Lung (tissue), 12 donors: Measurements from ENCODE around the gene MN1. TPM values are rescaled to one million over a fixed set of nuclear protein-coding genes. Genes with fewer than 3 reads are reported as not detected.

Source experiments
- ATAC-seq: fragments of 200-7000 bp; cut with Tn5 transposase; one replicate; pipeline ENCODE4 v1.9.1; 2020; ENCODE audit warnings: moderate number of reproducible peaks; ENCODE audit not compliant: insufficient read depth, low FRiP score
- DNase-seq, 3 donors: peaks; one replicate each; pipeline ENCODE4 v3.0.0-alpha.2; 2013 to 2017
- H3K27ac ChIP-seq, 2 donors: one replicate each; pipeline ENCODE4 v1.5.1; 2013; ENCODE audit warnings: mild to moderate bottlenecking in 2 of 2, moderate library complexity in 2 of 2, control low read depth in 1 of 2, inconsistent platforms in 1 of 2, low read depth in 1 of 2, low read length in 1 of 2
- H3K27me3 ChIP-seq, 3 donors: one replicate each; pipeline ENCODE4 v1.5.1; 2013; ENCODE audit warnings: low read length in 2 of 3; ENCODE audit not compliant: control insufficient read depth in 3 of 3, insufficient read depth in 3 of 3
- H3K36me3 ChIP-seq, 4 donors: one replicate each; pipeline ENCODE4 v1.5.1; 2013; ENCODE audit warnings: low read length in 4 of 4, mild to moderate bottlenecking in 1 of 4, moderate library complexity in 1 of 4; ENCODE audit not compliant: control insufficient read depth in 4 of 4, insufficient read depth in 4 of 4
- H3K4me1 ChIP-seq, 5 donors: one replicate each; pipeline ENCODE4 v1.5.1; 2013; ENCODE audit warnings: low read length in 5 of 5, mild to moderate bottlenecking in 2 of 5, moderate library complexity in 1 of 5; ENCODE audit not compliant: control insufficient read depth in 5 of 5, insufficient read depth in 5 of 5
- H3K4me3 ChIP-seq: one replicate; pipeline ENCODE4 v1.5.1; 2013; ENCODE audit warnings: mild to moderate bottlenecking, control low read depth, moderate library complexity
- H3K9ac ChIP-seq, 2 donors: one replicate each; pipeline ENCODE4 v1.5.1; 2013; ENCODE audit warnings: low read length in 2 of 2, control low read depth in 1 of 2; ENCODE audit not compliant: insufficient read depth in 1 of 2
- H3K9me3 ChIP-seq, 4 donors: one replicate each; pipeline ENCODE4 v1.5.1; 2013; ENCODE audit warnings: low read length in 3 of 4, mild to moderate bottlenecking in 1 of 4, moderate library complexity in 1 of 4; ENCODE audit not compliant: control insufficient read depth in 4 of 4, insufficient read depth in 3 of 4
- WGBS, 2 donors: extraction: QIAGEN DNeasy Blood & Tissue Kit; methylation state at CpG; one replicate each; pipeline ENCODE4 v1.1.7; 2013; 5-methylcytosine and 5-hydroxymethylcytosine counted together
- polyA plus RNA-seq, 2 donors: library from polyadenylated mRNA; stranded (reverse); fragments of 200-250 nt; gene quantifications; one replicate each; pipeline ENCODE4 v1.2.1, GENCODE V29; 2013
- total RNA-seq, 2 donors: library from RNA; depleted of rRNA in 1 of 2; stranded (reverse); fragments of >200 nt in 1 of 2; gene quantifications; one replicate each; pipeline ENCODE4 v1.2.1, GENCODE V29; 2014 to 2021
- TF ChIP-seq, protein P1 (sequence below): IDR thresholded peaks from 2 replicates; pipeline ENCODE4 v1.5.1; 2012; ENCODE audit warnings: mild to moderate bottlenecking; ENCODE audit errors: control extremely low read depth, extremely low read depth
- donor health status: control.
- donor health status: control.
- donor health status: Bipolar disorder and iron deficiency.
- donor health status: healthy.
- donor health status: DM: yes; HTN: yes; CAD: no.

MN1 gene
- total and polyA plus RNA-seq, 4 donors: 2.4 to 6.5 (median 3.6) TPM

DNA sequence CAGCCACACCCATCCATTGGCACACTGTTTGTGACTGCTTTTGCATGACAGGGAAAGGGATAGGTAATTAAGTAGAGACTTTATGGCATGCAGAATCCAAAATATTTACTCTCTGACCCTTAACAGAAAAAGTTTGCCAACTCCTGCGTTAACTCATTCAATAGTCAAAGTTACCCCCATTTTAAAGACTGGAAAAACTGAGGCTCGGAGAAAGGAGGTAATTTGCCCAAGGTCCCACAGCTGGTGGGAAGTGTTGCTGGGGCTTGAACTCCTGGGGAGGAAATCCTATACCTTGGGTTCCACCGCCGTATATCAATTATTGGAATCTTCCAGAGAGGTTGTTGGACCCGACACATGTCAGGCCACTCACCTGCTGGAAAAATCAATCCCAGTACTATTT lies 29.9 kb downstream of the MN1 start:
- no peak overlapping the region for H3K9ac ChIP-seq
- no peak overlapping the region for H3K27ac ChIP-seq
- TF ChIP-seq, protein P1, sequence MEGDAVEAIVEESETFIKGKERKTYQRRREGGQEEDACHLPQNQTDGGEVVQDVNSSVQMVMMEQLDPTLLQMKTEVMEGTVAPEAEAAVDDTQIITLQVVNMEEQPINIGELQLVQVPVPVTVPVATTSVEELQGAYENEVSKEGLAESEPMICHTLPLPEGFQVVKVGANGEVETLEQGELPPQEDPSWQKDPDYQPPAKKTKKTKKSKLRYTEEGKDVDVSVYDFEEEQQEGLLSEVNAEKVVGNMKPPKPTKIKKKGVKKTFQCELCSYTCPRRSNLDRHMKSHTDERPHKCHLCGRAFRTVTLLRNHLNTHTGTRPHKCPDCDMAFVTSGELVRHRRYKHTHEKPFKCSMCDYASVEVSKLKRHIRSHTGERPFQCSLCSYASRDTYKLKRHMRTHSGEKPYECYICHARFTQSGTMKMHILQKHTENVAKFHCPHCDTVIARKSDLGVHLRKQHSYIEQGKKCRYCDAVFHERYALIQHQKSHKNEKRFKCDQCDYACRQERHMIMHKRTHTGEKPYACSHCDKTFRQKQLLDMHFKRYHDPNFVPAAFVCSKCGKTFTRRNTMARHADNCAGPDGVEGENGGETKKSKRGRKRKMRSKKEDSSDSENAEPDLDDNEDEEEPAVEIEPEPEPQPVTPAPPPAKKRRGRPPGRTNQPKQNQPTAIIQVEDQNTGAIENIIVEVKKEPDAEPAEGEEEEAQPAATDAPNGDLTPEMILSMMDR: no peak
- H3K36me3 ChIP-seq: no peaks in the 10 kb centered on the region
- DNase-seq (no peak), ATAC-seq (no peak)
- 92 to 95% methylated on average over 5 of the region's 5 CpGs for WGBS, 2 donors
- no peak overlapping the region for H3K4me3 ChIP-seq
- peaks cover 0 to 12% (median 3%) of the 10 kb centered on the region in 5 donors for H3K4me1 ChIP-seq
- peaks cover 0 to 2% (median 0%) of the 10 kb centered on the region in 3 donors for H3K27me3 ChIP-seq
- peaks cover 0 to 2% (median 0%) of the 10 kb centered on the region in 4 donors for H3K9me3 ChIP-seq

- H3K4me1 ChIP-seq: no peaks in the 10 kb centered on the region
- H3K27me3 ChIP-seq: peaks cover 0 to 2% (median 0%) of the 10 kb centered on the region in 3 donors
- 84 to 88% methylated on average over 3 of the region's 3 CpGs for WGBS, 2 donors
- no peak overlapping the region for H3K9ac ChIP-seq
- DNase-seq: no peak
- no peak overlapping the region for H3K4me3 ChIP-seq
- TF ChIP-seq, protein P1: no peak
- H3K9me3 ChIP-seq: peaks cover 0 to 2% (median 0%) of the 10 kb centered on the region in 4 donors
- no peak for ATAC-seq
- H3K27ac ChIP-seq: no peak overlapping the region
- H3K36me3 ChIP-seq: no peaks in the 10 kb centered on the region
Observed at GRCh38 chr22:27769012-27769411, 32.5 kb downstream of the MN1 start.

GRCh38 chr22:27768027-27768653 lies 33.4 kb downstream of the MN1 start:
- H3K36me3 ChIP-seq: no peaks in the 10 kb centered on the region
- peaks cover 0 to 2% (median 0%) of the 10 kb centered on the region in 4 donors for H3K9me3 ChIP-seq
- DNase-seq: no peak
- H3K4me3 ChIP-seq: no peak overlapping the region
- H3K27me3 ChIP-seq: peaks cover 0 to 2% (median 0%) of the 10 kb centered on the region in 3 donors
- TF ChIP-seq, protein P1: no peak
- H3K27ac ChIP-seq: no peak overlapping the region
- H3K9ac ChIP-seq: no peak overlapping the region
- 77 to 78% methylated on average over 2 of the region's 2 CpGs for WGBS, 2 donors
- no peaks in the 10 kb centered on the region for H3K4me1 ChIP-seq
- no peak for ATAC-seq

- DNase-seq (no peak), ATAC-seq (no peak)
- no peak overlapping the region for H3K4me3 ChIP-seq
- H3K9ac ChIP-seq: no peak overlapping the region
- 96 to 99% methylated on average over 3 of the region's 3 CpGs for WGBS, 2 donors
- no peaks in the 10 kb centered on the region for H3K9me3 ChIP-seq
- TF ChIP-seq, protein P1: no peak
- H3K27me3 ChIP-seq: peaks cover 0 to 2% (median 0%) of the 10 kb centered on the region in 3 donors
- no peak overlapping the region for H3K27ac ChIP-seq
- H3K4me1 ChIP-seq: no peaks in the 10 kb centered on the region
- H3K36me3 ChIP-seq: no peaks in the 10 kb centered on the region
Observed at GRCh38 chr22:27766679-27767078, 34.9 kb downstream of the MN1 start.
